Activated naive CD8-positive, alpha-beta T cell treated with anti-CD3 and anti-CD28 coated beads, Interleukin-2, amount 50 U/mL, for 24 hours (primary cell): Measurements from ENCODE around the gene RNF166.

Experiments
- ATAC-seq: fragments of 150-1000 bp; cut with Tn5 transposase; one replicate; pipeline ENCODE4 v1.10.0; 2021
- DNase-seq: peaks from one replicate; pipeline ENCODE4 v3.0.0; 2021
- H3K27ac Mint-ChIP-seq: one replicate; pipeline ENCODE4 v1.8.0; 2021; ENCODE audit warnings: mild to moderate bottlenecking, mixed read lengths
- H3K27me3 Mint-ChIP-seq: one replicate; pipeline ENCODE4 v1.8.0; 2021; ENCODE audit warnings: mixed read lengths
- H3K36me3 Mint-ChIP-seq: one replicate; pipeline ENCODE4 v1.8.0; 2021; ENCODE audit warnings: low read depth, mixed read lengths
- H3K4me1 Mint-ChIP-seq: one replicate; pipeline ENCODE4 v1.8.0; 2021; ENCODE audit warnings: mixed read lengths
- H3K4me3 Mint-ChIP-seq: one replicate; pipeline ENCODE4 v1.8.0; 2021; ENCODE audit warnings: mild to moderate bottlenecking, moderate library complexity, mixed read lengths
- H3K9me3 Mint-ChIP-seq: one replicate; pipeline ENCODE4 v1.8.0; 2021; ENCODE audit warnings: mixed read lengths

The RNF166 gene

GRCh38 chr16:88657371-88657770, 48.8 kb downstream of the RNF166 start:
- ATAC-seq (no peak), DNase-seq (no peak)
- Mint-ChIP-seq H3K36me3 (peaks cover 3% of the 10 kb centered on the region), H3K9me3 (no peaks in the 10 kb centered on the region), H3K4me3 (no peak overlapping the region), H3K4me1 (peaks cover 12% of the 10 kb centered on the region), H3K27me3 (no peaks in the 10 kb centered on the region), H3K27ac (no peak overlapping the region)

- Mint-ChIP-seq H3K27ac (no peak overlapping the region), H3K36me3 (peaks cover 3% of the 10 kb centered on the region), H3K4me1 (peaks cover 10% of the 10 kb centered on the region), H3K4me3 (no peak overlapping the region), H3K9me3 (no peaks in the 10 kb centered on the region), H3K27me3 (no peaks in the 10 kb centered on the region)
- no peak for DNase-seq
- ATAC-seq = no peak
Observed at GRCh38 chr16:88656291-88656980, 49.8 kb downstream of the RNF166 start.

- ATAC-seq = no peak
- DNase-seq = no peak
- Mint-ChIP-seq H3K4me1 (peaks cover 9% of the 10 kb centered on the region), H3K27me3 (no peaks in the 10 kb centered on the region), H3K27ac (no peak overlapping the region), H3K9me3 (no peaks in the 10 kb centered on the region), H3K4me3 (no peak overlapping the region), H3K36me3 (peaks cover 3% of the 10 kb centered on the region)
Observed at GRCh38 chr16:88655733-88656281, 50.4 kb downstream of the RNF166 start.

GRCh38 chr16:88655053-88655732, 51.0 kb downstream of the RNF166 start:
- peaks cover 9% of the 10 kb centered on the region for H3K4me1 Mint-ChIP-seq
- no peak for DNase-seq
- ATAC-seq = no peak
- no peaks in the 10 kb centered on the region for H3K27me3 Mint-ChIP-seq
- H3K36me3 Mint-ChIP-seq = peaks cover 3% of the 10 kb centered on the region
- H3K4me3 Mint-ChIP-seq = no peak overlapping the region
- no peak overlapping the region for H3K27ac Mint-ChIP-seq
- no peaks in the 10 kb centered on the region for H3K9me3 Mint-ChIP-seq

GRCh38 chr16:88654363-88655052, 51.7 kb downstream of the RNF166 start:
- Mint-ChIP-seq H3K27me3 (no peaks in the 10 kb centered on the region), H3K4me1 (peaks cover 12% of the 10 kb centered on the region), H3K4me3 (no peak overlapping the region), H3K27ac (no peak overlapping the region), H3K36me3 (peaks cover 3% of the 10 kb centered on the region), H3K9me3 (no peaks in the 10 kb centered on the region)
- ATAC-seq = no peak
- DNase-seq = no peak

GRCh38 chr16:88653596-88654362, 52.4 kb downstream of the RNF166 start:
- Mint-ChIP-seq H3K9me3 (no peaks in the 10 kb centered on the region), H3K36me3 (peaks cover 6% of the 10 kb centered on the region), H3K4me3 (no peak overlapping the region), H3K4me1 (peaks cover 17% of the 10 kb centered on the region), H3K27me3 (no peaks in the 10 kb centered on the region), H3K27ac (no peak overlapping the region)
- no peak for ATAC-seq
- DNase-seq = no peak

GRCh38 chr16:88653101-88653500, 53.1 kb downstream of the RNF166 start:
- no peak for DNase-seq
- H3K9me3 Mint-ChIP-seq = no peaks in the 10 kb centered on the region
- no peak for ATAC-seq
- peaks cover 17% of the 10 kb centered on the region for H3K4me1 Mint-ChIP-seq
- H3K27me3 Mint-ChIP-seq = no peaks in the 10 kb centered on the region
- H3K4me3 Mint-ChIP-seq = no peak overlapping the region
- H3K36me3 Mint-ChIP-seq = peaks cover 6% of the 10 kb centered on the region
- no peak overlapping the region for H3K27ac Mint-ChIP-seq

- Mint-ChIP-seq H3K9me3 (no peaks in the 10 kb centered on the region), H3K27ac (no peak overlapping the region), H3K4me3 (no peak overlapping the region), H3K27me3 (no peaks in the 10 kb centered on the region), H3K4me1 (peaks cover 17% of the 10 kb centered on the region), H3K36me3 (peaks cover 6% of the 10 kb centered on the region)
- DNase-seq (no peak), ATAC-seq (no peak)
Observed at GRCh38 chr16:88652762-88653063, 53.5 kb downstream of the RNF166 start.

GRCh38 chr16:88651989-88652761, 54.0 kb downstream of the RNF166 start:
- no peak overlapping the region for H3K4me3 Mint-ChIP-seq
- peak overlapping the region; percentile 62 for H3K27ac Mint-ChIP-seq
- DNase-seq (no peak), ATAC-seq (no peak)
- no peaks in the 10 kb centered on the region for H3K9me3 Mint-ChIP-seq
- H3K4me1 Mint-ChIP-seq = peaks cover 17% of the 10 kb centered on the region
- no peaks in the 10 kb centered on the region for H3K27me3 Mint-ChIP-seq
- H3K36me3 Mint-ChIP-seq = peaks cover 6% of the 10 kb centered on the region

GRCh38 chr16:88651276-88651988, 54.8 kb downstream of the RNF166 start:
- Mint-ChIP-seq H3K4me1 (peaks cover 17% of the 10 kb centered on the region), H3K36me3 (peaks cover 6% of the 10 kb centered on the region), H3K4me3 (peak overlapping the region; percentile 87), H3K27me3 (no peaks in the 10 kb centered on the region), H3K27ac (peak overlapping the region; percentile 89), H3K9me3 (no peaks in the 10 kb centered on the region)
- ATAC-seq = peak; percentile 92
- DNase-seq = peak; percentile 85

GRCh38 chr16:88650749-88651275, 55.4 kb downstream of the RNF166 start, which contains the start of gene CYBA:
TSS of gene CYBA (minus strand) at chr16:88651053. CDS start at chr16:88651013, 40 bp downstream.
- peak within 1 kb of the TSS; percentile 89 for H3K27ac Mint-ChIP-seq
- peak; percentile 91 for ATAC-seq
- H3K4me3 Mint-ChIP-seq = peak within 1 kb of the TSS; percentile 87
- H3K9me3 Mint-ChIP-seq = no peaks in the 10 kb centered on the region
- H3K4me1 Mint-ChIP-seq = peaks cover 17% of the 10 kb centered on the region
- peaks cover 6% of the 10 kb centered on the region for H3K36me3 Mint-ChIP-seq
- no peaks in the 10 kb centered on the region for H3K27me3 Mint-ChIP-seq
- peak; percentile 89 for DNase-seq

- peak; percentile 45 for DNase-seq
- peak overlapping the region; percentile 87 for H3K4me3 Mint-ChIP-seq
- H3K27me3 Mint-ChIP-seq = no peaks in the 10 kb centered on the region
- ATAC-seq = no peak
- H3K36me3 Mint-ChIP-seq = peaks cover 5% of the 10 kb centered on the region
- H3K4me1 Mint-ChIP-seq = peaks cover 20% of the 10 kb centered on the region
- no peaks in the 10 kb centered on the region for H3K9me3 Mint-ChIP-seq
- H3K27ac Mint-ChIP-seq = peak overlapping the region; percentile 76
Observed at GRCh38 chr16:88649924-88650748, 56.1 kb downstream of the RNF166 start.
